GM10248 (cell line): ENCODE results near the gene UNC5C.

Experiments used
- CTCF ChIA-PET: fragments of 300-600 bp; sonication (Branson Sonifier 250); formaldehyde crosslinking; extraction: SDS; loops from one replicate; lab custom pipeline; 2021; ENCODE audit warnings: antibody characterized with exemption; lab: Yijun Ruan, JAX
- POLR2A ChIA-PET: fragments of 350-650 bp; sonication (Branson Sonifier 250); formaldehyde crosslinking; extraction: SDS; loops from one replicate; lab custom pipeline; 2020; ENCODE audit warnings: antibody characterized with exemption; lab: Yijun Ruan, JAX
- DNase-seq: peaks from one replicate; pipeline ENCODE4 v3.0.0; 2012; ENCODE audit errors: extremely low spot score
- TF ChIP-seq, protein P1 (sequence below): IDR thresholded peaks from 2 replicates; pipeline ENCODE4 v1.5.1; 2012; ENCODE audit warnings: mild to moderate bottlenecking, low read depth; ENCODE audit errors: extremely low read depth, missing control alignments, control extremely low read depth

UNC5C gene

DNA sequence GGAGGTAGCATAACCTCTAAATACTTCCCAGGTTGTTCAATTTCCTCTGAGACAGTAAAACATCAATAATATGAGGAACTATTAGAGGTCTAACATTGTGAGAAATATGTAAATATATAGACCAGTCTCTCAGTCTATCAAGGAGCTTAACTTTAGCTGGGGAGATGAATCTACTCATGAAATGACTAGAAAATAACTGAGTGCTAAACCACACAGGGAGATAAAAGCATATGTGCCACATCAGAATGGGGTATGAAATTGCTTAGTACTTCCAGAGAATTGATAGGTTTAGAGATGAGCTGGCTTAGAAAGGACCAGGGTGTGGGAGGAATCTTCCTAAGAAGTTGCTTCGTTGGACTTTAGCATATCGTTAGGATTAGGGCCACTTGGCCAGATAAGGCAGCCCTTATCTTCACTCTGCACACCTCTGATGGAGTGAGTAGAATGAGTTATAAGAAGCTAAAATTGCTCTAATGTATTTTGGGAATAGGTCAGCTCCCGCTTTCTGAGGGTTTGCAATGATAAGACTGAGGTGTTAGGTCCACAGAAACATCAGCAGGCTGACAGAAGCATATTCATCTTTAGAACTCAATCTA lies 299.2 kb downstream of the UNC5C start:
- ChIA-PET POLR2A (no interaction called here), CTCF (interaction anchor here (0.9 to 2.0 kb wide), 2 partner anchors 10 to 11 kb away, joined by 3 to 12 read pairs; no protein-coding TSS in a partner anchor)
- TF ChIP-seq, protein P1, sequence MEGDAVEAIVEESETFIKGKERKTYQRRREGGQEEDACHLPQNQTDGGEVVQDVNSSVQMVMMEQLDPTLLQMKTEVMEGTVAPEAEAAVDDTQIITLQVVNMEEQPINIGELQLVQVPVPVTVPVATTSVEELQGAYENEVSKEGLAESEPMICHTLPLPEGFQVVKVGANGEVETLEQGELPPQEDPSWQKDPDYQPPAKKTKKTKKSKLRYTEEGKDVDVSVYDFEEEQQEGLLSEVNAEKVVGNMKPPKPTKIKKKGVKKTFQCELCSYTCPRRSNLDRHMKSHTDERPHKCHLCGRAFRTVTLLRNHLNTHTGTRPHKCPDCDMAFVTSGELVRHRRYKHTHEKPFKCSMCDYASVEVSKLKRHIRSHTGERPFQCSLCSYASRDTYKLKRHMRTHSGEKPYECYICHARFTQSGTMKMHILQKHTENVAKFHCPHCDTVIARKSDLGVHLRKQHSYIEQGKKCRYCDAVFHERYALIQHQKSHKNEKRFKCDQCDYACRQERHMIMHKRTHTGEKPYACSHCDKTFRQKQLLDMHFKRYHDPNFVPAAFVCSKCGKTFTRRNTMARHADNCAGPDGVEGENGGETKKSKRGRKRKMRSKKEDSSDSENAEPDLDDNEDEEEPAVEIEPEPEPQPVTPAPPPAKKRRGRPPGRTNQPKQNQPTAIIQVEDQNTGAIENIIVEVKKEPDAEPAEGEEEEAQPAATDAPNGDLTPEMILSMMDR, result no peak
- DNase-seq, result no peak

GRCh38 chr4:95248720-95249425 lies 299.9 kb downstream of the UNC5C start:
- ChIA-PET POLR2A (no interaction called here), CTCF (interaction anchor here (2.0 kb wide), 1 partner anchor 9 kb away, joined by 12 read pairs; no protein-coding TSS in a partner anchor)
- DNase-seq, result no peak
- TF ChIP-seq, protein P1, result no peak

- no peak for DNase-seq
- TF ChIP-seq, protein P1, result no peak
- ChIA-PET POLR2A (no interaction called here), CTCF (interaction anchor here (1.9 kb wide), 1 partner anchor 12 kb away, joined by 5 read pairs; no protein-coding TSS in a partner anchor)
These were observed 304.9 kb downstream of the UNC5C start for GRCh38 chr4:95243892-95244291.

GRCh38 chr4:95238554-95238953 lies 310.2 kb downstream of the UNC5C start:
- CTCF ChIA-PET, result interaction anchor here (1.2 to 2.1 kb wide), 3 partner anchors 12 to 48 kb away, joined by 3 to 12 read pairs (median 4); no protein-coding TSS in a partner anchor
- DNase-seq, result no peak
- POLR2A ChIA-PET, result no interaction called here
- TF ChIP-seq, protein P1, result no peak

DNA sequence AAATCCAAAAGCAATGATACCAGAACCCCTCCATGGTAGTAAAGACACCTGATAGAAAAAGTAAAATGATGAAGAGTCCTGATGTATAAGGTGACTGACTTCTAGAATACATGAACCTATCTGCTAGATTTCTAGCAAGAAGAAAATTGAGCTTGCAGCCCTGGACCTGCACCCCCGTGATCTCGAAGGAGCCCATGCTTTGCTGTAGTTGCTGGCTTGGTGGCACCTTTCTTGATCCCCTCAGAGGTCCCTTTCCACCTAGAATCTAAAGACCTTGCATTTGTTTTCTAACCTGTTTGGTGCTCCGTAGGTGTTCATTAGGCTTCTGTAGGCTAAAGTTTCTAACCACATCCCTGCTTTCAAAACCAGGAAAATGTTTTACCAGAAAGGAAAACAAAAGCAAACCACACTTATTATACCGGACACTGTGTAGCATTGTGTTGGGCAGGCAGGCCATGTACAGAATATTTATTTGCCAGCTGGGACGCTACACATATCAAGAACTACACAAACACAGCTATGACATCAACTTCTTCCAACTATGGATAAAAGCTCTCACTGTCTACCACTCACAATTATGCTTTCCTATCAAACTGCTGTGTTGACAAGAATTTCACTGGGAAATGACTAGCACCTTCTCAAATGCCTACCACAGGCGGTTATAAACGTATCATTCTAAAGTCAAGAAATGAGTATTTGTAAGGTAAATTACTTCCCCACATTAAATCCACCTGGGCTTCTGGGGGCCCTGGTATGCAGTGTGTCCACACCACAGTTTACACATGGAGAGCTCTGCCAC lies 316.2 kb downstream of the UNC5C start:
- ChIA-PET POLR2A (no interaction called here), CTCF (interaction anchor here (0.9 to 1.8 kb wide), 3 partner anchors 8 to 11 kb away, joined by 3 to 6 read pairs (median 5); no protein-coding TSS in a partner anchor)
- DNase-seq, result no peak
- TF ChIP-seq, protein P1, result no peak

DNA sequence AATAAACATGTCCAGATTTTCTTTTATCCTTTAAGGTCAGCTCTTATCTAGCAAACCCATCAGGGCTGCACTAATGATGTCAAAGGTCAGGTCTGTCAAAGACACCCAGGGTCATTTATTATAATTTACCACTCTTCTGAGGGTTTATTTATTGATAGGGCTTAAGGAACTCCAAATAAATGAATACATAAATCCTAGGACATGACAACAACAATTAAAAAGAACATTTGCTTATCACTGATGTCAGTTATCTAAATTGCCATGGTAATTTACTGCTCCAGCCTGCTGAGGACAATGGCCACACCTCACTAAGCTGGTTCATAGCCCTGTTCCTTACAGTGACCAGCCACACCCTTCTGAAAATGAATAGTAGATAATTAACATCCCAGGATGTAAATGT lies 317.1 kb downstream of the UNC5C start:
- DNase-seq, result no peak

More for the DNA sequence above, 317.1 kb downstream of the UNC5C start:
- CTCF ChIA-PET, result interaction anchor here (1.3 to 1.8 kb wide), 2 partner anchors 8 to 12 kb away, joined by 5 to 6 read pairs; no protein-coding TSS in a partner anchor
- TF ChIP-seq, protein P1, result no peak
- POLR2A ChIA-PET, result no interaction called here
